ENCODE results near the gene MED12L. TPM values are rescaled to one million over a fixed set of nuclear protein-coding genes. Genes with fewer than 3 reads are reported as not detected.

Gene MED12L
- polyA plus RNA-seq, 1 experiment: 0.06 TPM

GRCh38 chr3:151366993-151367392 lies 281.5 kb downstream of the MED12L start:
- ChIA-PET POLR2A (no interaction called here), CTCF (no interaction called here)
- Histone ChIP-seq H3K27me3 (ENCODE audit: control insufficient read depth, insufficient read depth, low read length) (no peaks in the 10 kb centered on the region), H3K4me3 (ENCODE audit: low read depth, low read length) (no peak overlapping the region), H3K36me3 (ENCODE audit: control insufficient read depth, insufficient read depth, low read length) (no peaks in the 10 kb centered on the region)
- TF ChIP-seq, protein P1, sequence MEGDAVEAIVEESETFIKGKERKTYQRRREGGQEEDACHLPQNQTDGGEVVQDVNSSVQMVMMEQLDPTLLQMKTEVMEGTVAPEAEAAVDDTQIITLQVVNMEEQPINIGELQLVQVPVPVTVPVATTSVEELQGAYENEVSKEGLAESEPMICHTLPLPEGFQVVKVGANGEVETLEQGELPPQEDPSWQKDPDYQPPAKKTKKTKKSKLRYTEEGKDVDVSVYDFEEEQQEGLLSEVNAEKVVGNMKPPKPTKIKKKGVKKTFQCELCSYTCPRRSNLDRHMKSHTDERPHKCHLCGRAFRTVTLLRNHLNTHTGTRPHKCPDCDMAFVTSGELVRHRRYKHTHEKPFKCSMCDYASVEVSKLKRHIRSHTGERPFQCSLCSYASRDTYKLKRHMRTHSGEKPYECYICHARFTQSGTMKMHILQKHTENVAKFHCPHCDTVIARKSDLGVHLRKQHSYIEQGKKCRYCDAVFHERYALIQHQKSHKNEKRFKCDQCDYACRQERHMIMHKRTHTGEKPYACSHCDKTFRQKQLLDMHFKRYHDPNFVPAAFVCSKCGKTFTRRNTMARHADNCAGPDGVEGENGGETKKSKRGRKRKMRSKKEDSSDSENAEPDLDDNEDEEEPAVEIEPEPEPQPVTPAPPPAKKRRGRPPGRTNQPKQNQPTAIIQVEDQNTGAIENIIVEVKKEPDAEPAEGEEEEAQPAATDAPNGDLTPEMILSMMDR (IDR thresholded peaks at IDR 0.05; ENCODE audit: insufficient read depth, low read depth, low read length): no peak
- no peak for DNase-seq (ENCODE audit: low read depth)

GRCh38 chr3:151367448-151367847 lies 282.0 kb downstream of the MED12L start:
- POLR2A ChIA-PET: no interaction called here
- CTCF ChIA-PET: no interaction called here
- DNase-seq (ENCODE audit: low read depth): no peak
- TF ChIP-seq, protein P1 (IDR thresholded peaks at IDR 0.05; ENCODE audit: insufficient read depth, low read depth, low read length): no peak
- Histone ChIP-seq H3K27me3 (ENCODE audit: control insufficient read depth, insufficient read depth, low read length) (no peaks in the 10 kb centered on the region), H3K36me3 (ENCODE audit: control insufficient read depth, insufficient read depth, low read length) (no peaks in the 10 kb centered on the region), H3K4me3 (ENCODE audit: low read depth, low read length) (no peak overlapping the region)

GRCh38 chr3:151371526-151371925 lies 286.1 kb downstream of the MED12L start:
- no peaks in the 10 kb centered on the region for H3K36me3 ChIP-seq (ENCODE audit: control insufficient read depth, insufficient read depth, low read length)
- ChIA-PET POLR2A (interaction anchor here (0.6 kb wide), 1 partner anchor 19 kb away, joined by 3 read pairs; no protein-coding TSS in a partner anchor), CTCF (interaction anchor here (1.2 kb wide), 1 partner anchor 14 kb away, joined by 3 read pairs; no protein-coding TSS in a partner anchor)
- H3K27me3 ChIP-seq (ENCODE audit: control insufficient read depth, insufficient read depth, low read length): no peaks in the 10 kb centered on the region
- H3K4me3 ChIP-seq (ENCODE audit: low read depth, low read length): no peak overlapping the region
- TF ChIP-seq, protein P1 (IDR thresholded peaks at IDR 0.05; ENCODE audit: insufficient read depth, low read depth, low read length): no peak
- no peak for DNase-seq (ENCODE audit: low read depth)

DNA sequence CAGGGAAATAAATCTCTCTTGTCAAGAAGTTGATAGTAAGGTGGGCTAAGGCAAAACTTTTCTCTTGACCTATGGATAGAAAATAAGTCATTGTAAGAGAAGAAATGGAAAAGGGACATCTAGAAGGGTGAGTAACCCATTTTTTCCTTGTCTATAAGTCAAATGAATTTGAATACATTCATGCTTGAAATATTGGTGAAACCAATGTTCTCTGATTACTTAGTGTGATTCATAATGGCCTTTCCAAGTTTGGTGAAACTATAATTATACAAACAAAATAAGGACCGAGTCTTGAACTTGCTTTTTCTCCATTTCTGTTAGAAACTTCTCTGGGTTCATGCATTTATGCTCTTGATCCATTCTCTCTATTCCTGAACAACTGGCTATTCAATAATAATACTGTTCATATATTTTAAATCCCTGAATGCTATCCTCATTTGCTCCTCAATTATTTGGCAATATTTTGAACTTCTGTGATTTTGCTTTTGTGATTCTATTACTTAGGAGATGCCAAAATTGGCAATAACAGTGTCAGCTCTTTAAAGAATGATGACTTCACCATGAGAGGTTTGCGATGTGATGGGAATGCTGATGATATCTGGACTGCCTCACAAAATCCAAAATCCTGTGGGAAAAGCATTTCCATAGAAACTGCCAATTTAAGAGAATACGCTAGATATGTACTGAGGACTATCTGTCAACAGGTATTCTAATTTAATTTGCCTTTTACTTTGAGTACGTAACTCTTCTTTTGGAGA lies 286.8 kb downstream of the MED12L start:
- no peak for DNase-seq (ENCODE audit: low read depth)
- no peaks in the 10 kb centered on the region for H3K36me3 ChIP-seq (ENCODE audit: control insufficient read depth, insufficient read depth, low read length)
- no peak overlapping the region for H3K4me3 ChIP-seq (ENCODE audit: low read depth, low read length)
- CTCF ChIA-PET: interaction anchor here (0.8 kb wide), 1 partner anchor 8 kb away, joined by 3 read pairs; no protein-coding TSS in a partner anchor
- TF ChIP-seq, protein P1 (IDR thresholded peaks at IDR 0.05; ENCODE audit: insufficient read depth, low read depth, low read length): no peak
- H3K27me3 ChIP-seq (ENCODE audit: control insufficient read depth, insufficient read depth, low read length): no peaks in the 10 kb centered on the region
- POLR2A ChIA-PET: interaction anchor here (0.6 kb wide), 1 partner anchor 18 kb away, joined by 3 read pairs; no protein-coding TSS in a partner anchor

DNA sequence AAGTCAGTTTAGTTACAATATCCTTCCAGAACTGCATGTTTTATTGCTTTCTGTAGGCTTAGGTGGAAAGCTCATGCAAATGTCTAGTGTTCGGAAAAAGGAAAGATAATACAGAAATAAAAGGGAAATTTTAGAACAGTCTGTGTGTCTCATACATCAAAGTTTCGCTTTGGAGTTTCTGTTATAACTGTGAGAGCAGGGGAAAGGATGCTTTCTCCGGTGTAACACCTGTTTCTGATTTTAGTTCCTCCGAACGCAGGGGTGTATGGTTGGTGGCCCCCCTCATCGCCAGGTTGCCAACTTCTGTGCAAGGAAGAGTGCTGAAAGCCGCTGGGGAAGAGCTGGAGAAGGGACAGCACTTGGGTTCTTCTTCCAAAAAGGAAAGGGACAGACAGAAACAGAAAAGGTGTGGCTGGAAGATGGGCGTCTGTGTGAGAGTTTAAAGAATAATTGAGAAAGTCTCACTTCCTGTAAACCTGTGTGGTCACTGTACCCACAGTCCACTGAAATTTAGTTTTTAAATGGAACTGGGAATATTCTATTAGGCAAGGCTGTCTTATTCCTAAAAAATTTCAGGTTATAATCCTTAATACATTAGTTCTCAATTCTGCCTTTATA lies 292.4 kb downstream of the MED12L start:
- DNase-seq (ENCODE audit: low read depth): no peak
- TF ChIP-seq, protein P1 (IDR thresholded peaks at IDR 0.05; ENCODE audit: insufficient read depth, low read depth, low read length): no peak
- Histone ChIP-seq H3K27me3 (ENCODE audit: control insufficient read depth, insufficient read depth, low read length) (no peaks in the 10 kb centered on the region), H3K4me3 (ENCODE audit: low read depth, low read length) (no peak overlapping the region), H3K36me3 (ENCODE audit: control insufficient read depth, insufficient read depth, low read length) (no peaks in the 10 kb centered on the region)
- POLR2A ChIA-PET: no interaction called here
- CTCF ChIA-PET: interaction anchor here (0.6 to 1.0 kb wide), 2 partner anchors 24 to 49 kb away, joined by 3 to 4 read pairs; no protein-coding TSS in a partner anchor
